ENCODE results near the gene USP49. TPM values are rescaled to one million over a fixed set of nuclear protein-coding genes. Genes with fewer than 3 reads are reported as not detected.

The USP49 gene
- total and polyA plus RNA-seq, 2 of the 13 experiments (the other 11 are each of a cell fraction or from before 2014, with no cell fraction given), result 2.9 to 4.3 TPM

GRCh38 chr6:41941280-41942066 lies 46.3 kb upstream of the USP49 start, which contains the start of gene CCND3 (continued):
- TF ChIP-seq, protein P1, sequence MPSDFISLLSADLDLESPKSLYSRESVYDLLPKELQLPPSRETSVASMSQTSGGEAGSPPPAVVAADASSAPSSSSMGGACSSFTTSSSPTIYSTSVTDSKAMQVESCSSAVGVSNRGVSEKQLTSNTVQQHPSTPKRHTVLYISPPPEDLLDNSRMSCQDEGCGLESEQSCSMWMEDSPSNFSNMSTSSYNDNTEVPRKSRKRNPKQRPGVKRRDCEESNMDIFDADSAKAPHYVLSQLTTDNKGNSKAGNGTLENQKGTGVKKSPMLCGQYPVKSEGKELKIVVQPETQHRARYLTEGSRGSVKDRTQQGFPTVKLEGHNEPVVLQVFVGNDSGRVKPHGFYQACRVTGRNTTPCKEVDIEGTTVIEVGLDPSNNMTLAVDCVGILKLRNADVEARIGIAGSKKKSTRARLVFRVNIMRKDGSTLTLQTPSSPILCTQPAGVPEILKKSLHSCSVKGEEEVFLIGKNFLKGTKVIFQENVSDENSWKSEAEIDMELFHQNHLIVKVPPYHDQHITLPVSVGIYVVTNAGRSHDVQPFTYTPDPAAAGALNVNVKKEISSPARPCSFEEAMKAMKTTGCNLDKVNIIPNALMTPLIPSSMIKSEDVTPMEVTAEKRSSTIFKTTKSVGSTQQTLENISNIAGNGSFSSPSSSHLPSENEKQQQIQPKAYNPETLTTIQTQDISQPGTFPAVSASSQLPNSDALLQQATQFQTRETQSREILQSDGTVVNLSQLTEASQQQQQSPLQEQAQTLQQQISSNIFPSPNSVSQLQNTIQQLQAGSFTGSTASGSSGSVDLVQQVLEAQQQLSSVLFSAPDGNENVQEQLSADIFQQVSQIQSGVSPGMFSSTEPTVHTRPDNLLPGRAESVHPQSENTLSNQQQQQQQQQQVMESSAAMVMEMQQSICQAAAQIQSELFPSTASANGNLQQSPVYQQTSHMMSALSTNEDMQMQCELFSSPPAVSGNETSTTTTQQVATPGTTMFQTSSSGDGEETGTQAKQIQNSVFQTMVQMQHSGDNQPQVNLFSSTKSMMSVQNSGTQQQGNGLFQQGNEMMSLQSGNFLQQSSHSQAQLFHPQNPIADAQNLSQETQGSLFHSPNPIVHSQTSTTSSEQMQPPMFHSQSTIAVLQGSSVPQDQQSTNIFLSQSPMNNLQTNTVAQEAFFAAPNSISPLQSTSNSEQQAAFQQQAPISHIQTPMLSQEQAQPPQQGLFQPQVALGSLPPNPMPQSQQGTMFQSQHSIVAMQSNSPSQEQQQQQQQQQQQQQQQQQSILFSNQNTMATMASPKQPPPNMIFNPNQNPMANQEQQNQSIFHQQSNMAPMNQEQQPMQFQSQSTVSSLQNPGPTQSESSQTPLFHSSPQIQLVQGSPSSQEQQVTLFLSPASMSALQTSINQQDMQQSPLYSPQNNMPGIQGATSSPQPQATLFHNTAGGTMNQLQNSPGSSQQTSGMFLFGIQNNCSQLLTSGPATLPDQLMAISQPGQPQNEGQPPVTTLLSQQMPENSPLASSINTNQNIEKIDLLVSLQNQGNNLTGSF (CRISPR knock-in tag; IDR thresholded peaks at IDR 0.05), result peak; percentile 21; the same call in 1 of the 2 replicates
- TF ChIP-seq, protein P2, sequence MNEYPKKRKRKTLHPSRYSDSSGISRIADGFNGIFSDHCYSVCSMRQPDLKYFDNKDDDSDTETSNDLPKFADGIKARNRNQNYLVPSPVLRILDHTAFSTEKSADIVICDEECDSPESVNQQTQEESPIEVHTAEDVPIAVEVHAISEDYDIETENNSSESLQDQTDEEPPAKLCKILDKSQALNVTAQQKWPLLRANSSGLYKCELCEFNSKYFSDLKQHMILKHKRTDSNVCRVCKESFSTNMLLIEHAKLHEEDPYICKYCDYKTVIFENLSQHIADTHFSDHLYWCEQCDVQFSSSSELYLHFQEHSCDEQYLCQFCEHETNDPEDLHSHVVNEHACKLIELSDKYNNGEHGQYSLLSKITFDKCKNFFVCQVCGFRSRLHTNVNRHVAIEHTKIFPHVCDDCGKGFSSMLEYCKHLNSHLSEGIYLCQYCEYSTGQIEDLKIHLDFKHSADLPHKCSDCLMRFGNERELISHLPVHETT (CRISPR knock-in tag; conservative IDR thresholded peaks at IDR 0.05), result no peak
- TF ChIP-seq ZNF143 (CRISPR knock-in tag; IDR thresholded peaks at IDR 0.05) (peak; percentile 50; the same call in 1 of the 2 replicates), PAWR (CRISPR knock-in tag; IDR thresholded peaks at IDR 0.05; ENCODE audit: borderline replicate concordance) (no peak), KIAA2018 (CRISPR knock-in tag; IDR thresholded peaks at IDR 0.05; ENCODE audit: borderline replicate concordance) (no peak), NPAS2 (CRISPR knock-in tag; IDR thresholded peaks at IDR 0.05; ENCODE audit: borderline replicate concordance) (no peak), ZNF235 (CRISPR knock-in tag; IDR thresholded peaks at IDR 0.05; ENCODE audit: borderline replicate concordance) (no peak), ZNF362 (CRISPR knock-in tag; IDR thresholded peaks at IDR 0.05; ENCODE audit: borderline replicate concordance) (0 out of 2 replicates have a peak, but pooled peaks have one; percentile 27)
- TF ChIP-seq, protein P3, sequence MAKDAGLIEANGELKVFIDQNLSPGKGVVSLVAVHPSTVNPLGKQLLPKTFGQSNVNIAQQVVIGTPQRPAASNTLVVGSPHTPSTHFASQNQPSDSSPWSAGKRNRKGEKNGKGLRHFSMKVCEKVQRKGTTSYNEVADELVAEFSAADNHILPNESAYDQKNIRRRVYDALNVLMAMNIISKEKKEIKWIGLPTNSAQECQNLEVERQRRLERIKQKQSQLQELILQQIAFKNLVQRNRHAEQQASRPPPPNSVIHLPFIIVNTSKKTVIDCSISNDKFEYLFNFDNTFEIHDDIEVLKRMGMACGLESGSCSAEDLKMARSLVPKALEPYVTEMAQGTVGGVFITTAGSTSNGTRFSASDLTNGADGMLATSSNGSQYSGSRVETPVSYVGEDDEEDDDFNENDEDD (CRISPR knock-in tag; IDR thresholded peaks at IDR 0.05; ENCODE audit: borderline replicate concordance), result 0 out of 2 replicates have a peak, but pooled peaks have one; percentile 40
